ENCODE results near the gene RNF212. TPM values are rescaled to one million over a fixed set of nuclear protein-coding genes. Genes with fewer than 3 reads are reported as not detected.
"Not testable (repeated sequence)": the region's sequence is repeated elsewhere in the genome, so short reads cannot be mapped to it uniquely, and the experiment has no call there.

RNF212 gene
- total RNA-seq, 1 experiment from 2014 or later: not detected

DNA sequence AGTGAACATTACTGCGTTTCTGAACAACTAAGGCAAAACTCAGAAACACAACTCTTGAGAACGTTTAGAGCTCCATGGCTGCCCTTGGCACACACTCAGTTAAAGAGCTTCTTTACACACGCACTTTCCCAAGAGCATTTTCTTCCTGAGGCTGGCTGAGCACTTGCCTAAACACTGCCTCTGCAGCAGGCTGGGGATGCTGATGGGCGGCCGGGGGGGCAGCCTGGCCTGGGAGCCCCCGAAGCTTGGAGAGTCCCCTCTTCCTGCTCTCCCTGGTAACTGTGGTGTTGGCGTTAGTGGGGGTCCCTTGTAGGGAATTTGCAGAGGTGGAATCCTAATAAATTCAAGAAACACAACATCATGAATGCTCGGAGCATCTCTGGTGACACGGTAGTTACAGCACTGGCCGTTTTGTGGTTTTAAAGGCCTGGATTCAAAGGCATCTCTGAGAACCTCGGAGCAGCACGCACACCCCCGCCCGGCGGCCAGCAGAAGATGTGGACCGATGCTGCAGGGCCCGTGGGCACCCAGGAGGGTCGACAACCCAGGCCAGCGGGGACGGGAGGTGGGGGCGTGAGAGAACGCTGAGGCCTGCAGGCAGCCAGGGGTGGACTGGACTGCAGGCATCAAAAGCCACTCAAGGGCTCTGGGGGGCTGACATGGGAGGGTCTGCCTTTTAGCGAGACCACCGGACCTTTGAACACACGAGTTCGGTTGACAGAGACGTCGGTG is 56.5 kb downstream of the RNF212 start:
- in situ Hi-C loops (cut with HindIII; ENCODE audit: low pct_unique_long_range_greater_than_20kb, low sequenced_read_pairs): no loop called here
- DNase-seq (ENCODE audit: low read depth, low spot score): no peak

DNA sequence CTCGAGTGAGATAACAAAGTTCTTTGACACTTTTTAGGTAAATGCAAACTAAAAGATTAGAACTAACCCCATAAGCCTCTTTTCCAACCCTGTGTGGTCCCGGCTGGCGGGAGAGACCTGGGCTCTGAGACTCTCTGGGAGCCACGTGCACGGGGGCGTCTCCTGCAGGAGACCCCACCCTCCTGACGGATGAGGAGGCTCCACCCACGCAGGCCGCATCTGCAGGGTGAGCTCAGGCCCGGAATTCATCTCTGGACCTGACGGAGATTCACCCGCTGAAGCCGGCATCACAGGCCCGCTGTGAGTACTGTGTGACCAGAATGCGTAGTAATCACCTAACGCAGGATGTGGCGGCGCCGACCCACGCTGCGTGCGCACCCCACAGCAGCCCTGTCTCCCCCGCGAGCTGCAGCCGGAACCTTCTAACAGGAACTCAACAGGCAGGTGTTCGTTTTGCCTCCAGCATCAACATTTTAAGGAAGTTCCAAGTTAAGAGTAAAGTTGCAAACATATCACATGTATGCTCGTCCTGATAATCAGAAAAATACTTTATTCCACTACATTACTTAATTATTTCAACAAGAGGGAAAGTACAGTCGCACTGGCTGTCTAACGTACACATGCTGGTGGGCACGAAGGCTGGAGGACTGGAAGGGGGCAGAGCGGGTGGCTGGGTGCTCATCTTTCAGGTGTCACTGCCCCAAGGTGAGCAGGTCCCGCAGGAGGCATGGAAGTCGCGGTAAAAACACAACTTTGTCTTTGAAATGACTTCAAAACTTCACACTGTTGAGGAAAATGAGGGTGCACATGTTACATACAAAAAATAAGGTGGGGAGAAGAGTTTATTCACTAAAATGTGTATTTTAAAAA is 57.4 kb downstream of the RNF212 start:
- no peak for DNase-seq (ENCODE audit: low read depth, low spot score)
- in situ Hi-C loops (cut with HindIII; ENCODE audit: low pct_unique_long_range_greater_than_20kb, low sequenced_read_pairs): no loop called here

DNA sequence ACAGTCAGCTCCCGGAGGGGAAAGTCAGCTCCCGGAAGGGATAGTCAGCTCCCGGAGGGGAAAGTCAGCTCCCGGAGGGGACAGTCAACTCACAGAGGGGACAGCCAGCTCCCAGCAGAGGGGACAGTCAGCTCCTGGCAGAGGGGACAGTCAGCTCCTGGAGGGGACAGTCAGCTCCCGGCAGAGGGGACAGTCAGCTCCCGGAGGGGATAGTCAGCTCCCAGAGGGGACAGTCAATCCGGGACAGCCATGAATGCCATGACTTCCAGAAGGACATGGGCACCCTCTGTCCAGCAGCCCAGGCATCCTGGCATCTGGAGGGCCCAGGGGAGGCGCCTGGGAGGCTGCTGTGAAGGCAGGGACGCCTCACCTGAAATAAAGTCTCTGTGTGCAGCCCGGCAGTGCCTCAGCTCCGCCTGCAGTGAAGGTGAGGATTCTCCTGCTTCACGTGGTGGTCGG is 58.1 kb downstream of the RNF212 start:
- in situ Hi-C loops (cut with HindIII; ENCODE audit: low pct_unique_long_range_greater_than_20kb, low sequenced_read_pairs); DNase-seq (ENCODE audit: low read depth, low spot score): not testable (repeated sequence)

DNA sequence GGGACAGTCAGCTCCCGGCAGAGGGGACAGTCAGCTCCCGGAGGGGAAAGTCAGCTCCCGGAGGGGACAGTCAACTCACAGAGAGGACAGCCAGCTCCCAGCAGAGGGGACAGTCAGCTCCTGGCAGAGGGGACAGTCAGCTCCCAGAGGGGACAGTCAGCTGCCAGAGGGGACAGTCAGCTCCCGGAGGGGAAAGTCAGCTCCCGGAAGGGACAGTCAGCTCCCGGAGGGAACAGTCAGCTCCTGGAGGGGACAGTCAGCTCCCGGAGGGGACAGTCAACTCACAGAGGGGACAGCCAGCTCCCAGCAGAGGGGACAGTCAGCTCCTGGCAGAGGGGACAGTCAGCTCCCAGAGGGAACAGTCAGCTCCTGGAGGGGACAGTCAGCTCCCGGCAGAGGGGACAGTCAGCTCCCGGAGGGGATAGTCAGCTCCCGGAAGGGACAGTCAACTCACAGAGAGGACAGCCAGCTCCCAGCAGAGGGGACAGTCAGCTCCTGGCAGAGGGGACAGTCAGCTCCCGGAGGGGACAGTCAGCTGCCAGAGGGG is 58.6 kb downstream of the RNF212 start:
- in situ Hi-C loops (cut with HindIII; ENCODE audit: low pct_unique_long_range_greater_than_20kb, low sequenced_read_pairs); DNase-seq (ENCODE audit: low read depth, low spot score): not testable (repeated sequence)

DNA sequence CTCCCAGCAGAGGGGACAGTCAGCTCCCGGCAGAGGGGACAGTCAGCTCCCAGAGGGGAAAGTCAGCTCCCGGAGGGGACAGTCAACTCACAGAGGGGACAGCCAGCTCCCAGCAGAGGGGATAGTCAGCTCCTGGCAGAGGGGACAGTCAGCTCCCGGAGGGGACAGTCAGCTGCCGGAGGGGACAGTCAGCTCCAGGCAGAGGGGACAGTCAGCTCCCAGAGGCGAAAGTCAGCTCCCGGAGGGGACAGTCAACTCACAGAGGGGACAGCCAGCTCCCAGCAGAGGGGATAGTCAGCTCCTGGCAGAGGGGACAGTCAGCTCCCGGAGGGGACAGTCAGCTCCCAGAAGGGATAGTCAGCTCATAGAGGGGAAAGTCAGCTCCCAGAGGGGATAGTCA is 59.5 kb downstream of the RNF212 start:
- DNase-seq (ENCODE audit: low read depth, low spot score); in situ Hi-C loops (cut with HindIII; ENCODE audit: low pct_unique_long_range_greater_than_20kb, low sequenced_read_pairs): not testable (repeated sequence)

DNA sequence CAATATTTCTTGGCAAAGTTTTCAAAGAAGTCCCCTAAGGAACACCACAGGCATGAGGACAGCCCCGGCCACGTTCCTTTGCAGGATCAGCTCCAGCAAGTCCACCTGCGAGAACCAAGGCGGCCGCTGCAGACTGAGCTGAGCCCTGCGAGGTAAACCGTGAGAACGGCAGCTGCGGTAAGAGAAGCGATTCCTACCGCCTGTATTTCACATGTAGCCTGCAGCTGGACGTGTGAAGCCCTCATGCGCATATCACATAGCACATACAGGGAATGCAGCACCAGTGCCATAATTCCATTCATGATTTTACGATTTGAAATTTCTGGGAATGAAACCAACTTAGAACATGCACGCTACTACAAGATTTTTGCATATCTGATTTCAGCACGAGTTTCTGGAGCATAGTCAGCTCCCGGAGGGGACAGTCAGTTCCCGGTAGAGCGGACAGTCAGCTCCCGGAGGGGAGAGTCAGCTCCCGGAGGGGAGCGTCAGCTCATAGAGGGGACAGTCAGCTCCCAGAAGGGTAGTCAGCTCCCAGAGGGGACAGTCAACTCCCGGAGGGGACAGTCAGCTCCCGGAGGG is 60.2 kb downstream of the RNF212 start:
- in situ Hi-C loops (cut with HindIII; ENCODE audit: low pct_unique_long_range_greater_than_20kb, low sequenced_read_pairs): no loop called here
- DNase-seq (ENCODE audit: low read depth, low spot score): peak; percentile 8

DNA sequence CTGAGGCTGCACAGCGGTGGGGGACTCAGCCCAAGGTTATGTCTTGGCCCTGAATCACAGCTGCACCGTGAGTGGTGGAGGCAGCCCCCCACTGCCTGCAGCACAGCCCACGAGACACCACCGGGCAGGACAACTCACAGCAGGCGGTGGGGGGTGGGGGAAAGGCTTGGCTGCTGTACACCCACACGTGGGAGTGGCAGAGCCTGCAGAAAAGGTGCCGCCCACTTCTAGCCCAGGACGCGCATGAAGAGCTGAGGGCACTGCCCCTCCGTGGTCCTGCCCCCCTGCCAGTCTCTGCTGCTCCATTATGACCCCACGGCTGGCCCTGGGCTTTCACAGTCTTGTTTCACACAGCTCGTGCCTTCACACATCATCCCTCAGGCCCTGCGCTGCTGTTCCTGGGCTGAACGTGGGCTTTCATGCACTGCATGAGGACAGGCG is 61.1 kb downstream of the RNF212 start:
- in situ Hi-C loops (cut with HindIII; ENCODE audit: low pct_unique_long_range_greater_than_20kb, low sequenced_read_pairs): no loop called here
- no peak for DNase-seq (ENCODE audit: low read depth, low spot score)

DNA sequence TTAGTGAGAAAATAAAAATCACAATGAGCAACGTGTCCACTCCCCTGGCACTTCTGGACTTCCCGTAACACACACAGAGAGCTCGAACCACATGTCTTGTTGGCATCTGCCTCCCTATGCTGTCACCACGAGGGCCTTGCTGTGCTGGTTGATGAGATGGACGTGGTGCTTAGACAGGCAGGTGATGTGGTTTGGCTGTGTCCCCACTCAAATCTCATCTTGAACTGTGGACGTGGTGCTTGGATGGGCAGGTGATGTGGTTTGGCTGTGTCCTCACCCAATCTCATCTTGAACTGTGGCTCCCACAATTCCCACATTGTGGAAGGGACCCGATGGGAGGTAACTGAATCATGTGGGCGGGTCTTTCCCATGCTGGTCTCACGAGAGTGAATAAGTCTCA is 61.9 kb downstream of the RNF212 start:
- in situ Hi-C loops (cut with HindIII; ENCODE audit: low pct_unique_long_range_greater_than_20kb, low sequenced_read_pairs): no loop called here
- DNase-seq (ENCODE audit: low read depth, low spot score): no peak

DNA sequence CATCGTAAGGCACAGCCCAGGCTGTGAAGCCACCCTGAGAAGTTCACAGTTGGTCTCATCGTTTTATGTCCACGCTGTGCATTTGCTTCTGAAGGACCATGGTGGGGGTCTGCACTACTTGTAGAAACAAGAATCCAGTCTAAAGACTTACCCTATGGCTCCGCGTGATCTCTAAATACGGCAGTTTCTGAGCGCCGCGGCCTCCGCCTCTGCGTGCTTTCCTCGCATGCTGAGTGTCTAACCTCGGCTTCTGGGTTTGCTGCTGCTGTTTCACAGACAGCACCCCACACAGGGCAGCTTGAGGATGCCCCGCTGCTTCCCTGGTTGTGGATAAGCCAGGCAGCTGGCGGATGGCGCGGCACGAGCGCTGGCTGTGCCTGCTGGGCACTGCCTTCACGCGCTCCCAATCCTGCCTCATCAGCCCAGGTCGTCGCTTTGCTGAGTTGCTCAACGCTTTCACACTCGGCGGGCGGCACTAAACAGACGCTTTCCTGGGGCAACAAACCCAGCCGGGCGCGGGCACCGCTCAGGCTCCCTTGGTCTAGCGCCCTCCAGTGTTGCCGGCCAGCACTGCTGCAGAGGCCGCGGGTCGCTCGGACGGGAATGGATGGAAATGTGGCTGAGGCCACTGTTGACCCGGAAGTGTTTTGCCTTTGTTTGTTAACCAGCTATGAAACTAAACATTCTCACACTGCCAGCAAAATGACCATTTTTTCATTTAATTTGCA is 62.7 kb downstream of the RNF212 start:
- in situ Hi-C loops (cut with HindIII; ENCODE audit: low pct_unique_long_range_greater_than_20kb, low sequenced_read_pairs): no loop called here

DNA sequence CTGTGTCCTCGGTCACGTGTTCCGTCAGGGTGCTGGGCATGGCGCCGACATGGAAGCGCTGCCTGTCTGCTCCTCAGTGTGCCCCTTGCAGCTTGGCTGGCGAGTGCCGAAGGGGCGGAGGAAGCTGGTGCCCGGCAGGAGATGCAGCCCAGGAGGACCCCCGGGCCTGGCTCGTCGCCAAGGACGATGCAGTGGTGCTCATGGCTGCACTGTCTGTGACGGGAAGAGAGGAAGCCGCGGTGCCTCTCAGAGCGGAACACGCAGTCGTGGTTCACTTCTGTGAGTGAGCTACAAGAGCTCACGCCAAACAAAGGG is 63.8 kb downstream of the RNF212 start:
- DNase-seq (ENCODE audit: low read depth, low spot score): no peak
- in situ Hi-C loops (cut with HindIII; ENCODE audit: low pct_unique_long_range_greater_than_20kb, low sequenced_read_pairs): no loop called here

More for the DNA sequence above, 62.7 kb downstream of the RNF212 start:
- DNase-seq (ENCODE audit: low read depth, low spot score): no peak

DNA sequence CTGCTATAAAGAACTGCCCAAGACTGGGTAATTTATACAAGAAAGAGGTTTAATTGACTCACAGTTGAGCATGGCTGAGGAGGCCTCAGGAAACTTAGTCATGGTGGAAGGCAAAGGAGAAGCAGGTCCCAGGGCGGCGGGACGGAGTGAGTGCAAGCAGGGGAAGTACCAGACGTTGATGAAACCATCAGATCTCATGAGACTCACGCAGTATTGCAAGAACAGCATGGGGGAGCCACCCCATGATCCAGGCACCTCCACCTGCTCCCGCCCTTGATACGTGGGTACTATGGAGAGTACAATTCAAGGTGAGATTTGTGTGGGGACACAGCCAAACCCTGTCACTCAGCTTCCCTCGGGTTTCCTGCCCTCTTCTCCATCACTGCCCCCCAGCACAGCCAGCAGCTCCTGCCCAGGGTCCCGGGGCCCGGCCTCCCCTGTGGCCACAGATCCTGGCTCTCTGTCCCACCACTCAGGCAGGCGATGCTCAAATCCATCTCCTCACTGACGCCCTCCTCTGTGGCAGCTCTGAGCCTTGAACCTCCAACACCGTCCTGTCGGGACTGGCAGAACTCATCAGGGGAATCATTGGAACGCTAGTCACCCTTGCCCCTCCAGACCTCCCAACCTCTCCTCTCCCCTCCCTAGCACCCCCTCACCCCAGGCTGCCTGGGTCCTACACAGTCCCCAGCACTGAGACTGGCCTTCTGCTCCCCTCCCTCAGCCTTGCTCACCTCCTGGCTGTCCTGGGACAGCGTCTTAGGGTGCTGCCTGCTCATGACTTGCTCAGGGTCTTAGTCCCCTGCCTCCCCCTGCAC is 64.4 kb downstream of the RNF212 start:
- no peak for DNase-seq (ENCODE audit: low read depth, low spot score)
- in situ Hi-C loops (cut with HindIII; ENCODE audit: low pct_unique_long_range_greater_than_20kb, low sequenced_read_pairs): no loop called here

DNA sequence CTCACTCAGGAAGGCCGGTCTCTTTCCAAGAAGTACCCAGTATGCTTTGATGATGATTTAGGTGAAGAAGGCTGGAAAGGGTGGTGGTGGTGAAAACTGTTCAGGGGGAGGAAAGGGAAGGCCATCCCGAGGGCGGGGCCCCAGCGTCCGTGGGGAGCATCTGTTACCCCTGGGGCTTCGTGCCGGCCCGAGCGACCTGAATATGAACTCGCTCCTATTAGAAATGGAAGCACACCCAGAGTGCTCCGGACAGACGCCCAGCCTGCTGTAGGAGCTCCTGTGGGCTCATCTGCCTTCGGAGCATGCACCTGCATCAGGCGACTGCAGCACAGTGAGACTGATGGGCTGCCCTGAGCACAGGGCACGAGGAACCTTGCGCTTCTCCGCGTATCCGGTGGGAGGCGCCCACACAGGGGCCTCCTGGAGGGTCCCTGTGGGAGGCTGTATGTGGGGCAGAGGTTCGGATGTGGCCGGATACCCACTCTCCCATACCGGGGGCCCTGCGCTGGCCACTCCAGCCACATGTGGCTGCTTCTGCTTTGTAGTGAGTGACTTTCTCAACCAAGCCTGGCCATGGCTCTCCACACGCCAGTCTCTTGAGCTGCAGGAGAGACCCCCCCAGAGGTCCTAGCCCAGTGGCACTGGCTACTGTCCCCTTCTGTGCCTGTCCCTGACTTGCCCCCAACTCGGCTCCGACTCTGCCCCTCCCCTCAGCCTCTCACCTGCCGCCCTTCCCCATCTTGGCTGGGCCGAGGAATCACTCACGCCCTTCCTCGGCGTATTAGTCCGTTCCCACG is 65.2 kb downstream of the RNF212 start:
- in situ Hi-C loops (cut with HindIII; ENCODE audit: low pct_unique_long_range_greater_than_20kb, low sequenced_read_pairs): no loop called here
- no peak for DNase-seq (ENCODE audit: low read depth, low spot score)

DNA sequence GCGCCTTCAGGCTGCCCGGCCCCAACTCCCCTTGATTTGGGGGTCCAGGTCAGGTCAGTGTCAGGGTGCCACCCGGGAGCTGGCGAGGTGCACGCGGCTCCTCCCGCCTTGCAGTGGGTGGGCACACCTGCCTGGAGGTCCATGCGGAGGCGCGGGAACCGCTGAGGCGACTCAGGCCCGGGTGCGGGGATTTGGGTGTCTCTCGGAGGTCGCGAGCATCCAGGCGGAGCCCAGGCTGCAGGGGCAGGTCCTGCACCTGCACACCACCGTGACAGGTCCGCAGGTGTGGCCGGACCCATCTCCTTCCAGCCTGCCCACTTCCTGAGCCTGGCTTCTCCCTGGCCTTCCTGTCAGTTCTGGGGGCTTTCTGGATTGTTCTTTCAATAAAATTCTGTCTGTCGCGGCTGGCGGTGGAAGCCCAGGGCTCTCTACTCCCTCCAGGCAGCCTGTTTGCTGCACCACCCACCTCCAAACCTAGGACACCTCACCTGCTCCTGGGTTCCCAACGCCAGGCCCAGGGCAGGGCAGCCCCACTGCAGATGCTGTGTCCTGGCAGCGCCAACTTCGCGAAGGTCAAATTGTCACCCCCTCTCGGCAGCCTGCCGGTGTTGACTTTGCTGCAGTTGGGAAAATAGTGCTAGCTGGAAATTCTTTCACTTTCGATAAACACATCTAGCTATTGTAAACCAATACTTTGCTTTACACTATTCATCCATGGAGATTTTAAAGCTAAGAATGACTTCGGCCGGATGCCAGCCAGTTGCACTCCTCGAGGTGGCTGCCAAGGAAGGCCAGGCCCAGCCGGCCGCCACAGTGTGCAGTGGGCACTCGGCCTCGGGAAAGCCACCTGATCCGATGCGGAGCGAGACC is 66.0 kb downstream of the RNF212 start:
- in situ Hi-C loops (cut with HindIII; ENCODE audit: low pct_unique_long_range_greater_than_20kb, low sequenced_read_pairs): no loop called here
- no peak for DNase-seq (ENCODE audit: low read depth, low spot score)

DNA sequence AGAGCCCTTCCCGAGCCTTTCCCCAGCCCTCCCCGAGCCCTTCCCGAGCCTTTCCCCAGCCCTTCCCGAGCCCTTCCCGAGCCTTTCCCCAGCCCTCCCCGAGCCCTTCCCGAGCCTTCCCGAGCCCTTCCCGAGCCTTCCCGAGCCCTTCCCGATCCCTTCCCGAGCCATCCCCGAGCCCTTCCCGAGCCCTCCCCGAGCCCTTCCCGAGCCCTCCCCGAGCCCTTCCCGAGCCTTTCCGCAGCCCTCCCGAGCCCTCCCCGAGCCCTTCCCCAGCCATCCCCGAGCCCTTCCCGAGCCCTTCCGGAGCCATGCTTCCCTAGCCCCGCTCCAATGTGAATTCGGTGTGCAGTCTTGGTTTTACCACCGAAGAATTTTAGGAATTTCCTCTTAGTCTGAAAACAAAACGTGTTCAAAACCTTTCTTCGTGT is 66.8 kb downstream of the RNF212 start:
- DNase-seq (ENCODE audit: low read depth, low spot score): peak; percentile 68
- in situ Hi-C loops (cut with HindIII; ENCODE audit: low pct_unique_long_range_greater_than_20kb, low sequenced_read_pairs): not testable (repeated sequence)

DNA sequence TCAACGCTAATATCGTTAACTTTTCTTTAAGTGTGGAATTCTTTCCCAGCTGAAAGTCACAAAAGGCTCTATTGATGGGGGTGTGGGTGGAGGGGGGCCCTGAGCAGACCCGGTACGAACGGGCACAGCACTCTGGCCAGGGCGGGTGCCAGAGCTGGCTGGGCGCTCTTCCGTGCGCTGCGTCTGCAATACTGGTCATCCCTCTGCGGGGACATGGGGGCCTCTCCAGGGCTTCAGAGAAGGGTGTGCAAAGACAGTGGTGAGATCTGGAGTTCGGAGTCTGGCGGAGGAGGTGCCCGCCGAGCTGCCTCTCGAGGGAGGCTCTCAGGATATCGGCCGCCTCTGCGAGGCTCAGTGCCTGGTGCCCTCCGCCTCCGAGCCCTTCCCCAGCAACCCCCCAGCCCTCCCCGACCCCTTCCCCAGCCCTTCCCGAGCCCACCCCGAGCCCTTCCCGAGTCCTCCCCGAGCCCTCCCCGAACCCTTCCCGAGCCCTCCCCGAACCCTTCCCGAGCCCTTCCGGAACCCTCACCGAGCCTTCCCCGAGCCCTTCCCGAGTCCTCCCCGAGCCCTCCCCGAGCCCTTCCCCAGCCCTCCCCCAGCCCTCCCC is 67.7 kb downstream of the RNF212 start:
- in situ Hi-C loops (cut with HindIII; ENCODE audit: low pct_unique_long_range_greater_than_20kb, low sequenced_read_pairs): no loop called here
- DNase-seq (ENCODE audit: low read depth, low spot score): no peak

Data from SK-MEL-5 (cell line).